ENCODE results near the gene NACC1. TPM values are rescaled to one million over a fixed set of nuclear protein-coding genes. Genes with fewer than 3 reads are reported as not detected.
A peak's percentile ranks its signal among the peaks of the same experiment; 100 is the strongest.
"Not testable (repeated sequence)": the region's sequence is repeated elsewhere in the genome, so short reads cannot be mapped to it uniquely, and the experiment has no call there.

The NACC1 gene
- total RNA-seq, 4 donors from 2014 or later = 31.6 to 54.2 (median 36.5) TPM

GRCh38 chr19:13176345-13176744 lies 58.3 kb downstream of the NACC1 start:
- Histone ChIP-seq H3K4me1 (peaks cover 9 to 28% (median 15%) of the 10 kb centered on the region in 4 donors), H3K4me3 (no peak overlapping the region), H3K9me3 (no peaks in the 10 kb centered on the region), H3K27ac (no peak overlapping the region), H3K36me3 (no peaks in the 10 kb centered on the region), H3K27me3 (no peaks in the 10 kb centered on the region)
- DNase-seq = no peak
- TF ChIP-seq EP300 (IDR thresholded peaks at IDR 0.05; ENCODE audit: low read depth) = no peak
- TF ChIP-seq, protein P1, sequence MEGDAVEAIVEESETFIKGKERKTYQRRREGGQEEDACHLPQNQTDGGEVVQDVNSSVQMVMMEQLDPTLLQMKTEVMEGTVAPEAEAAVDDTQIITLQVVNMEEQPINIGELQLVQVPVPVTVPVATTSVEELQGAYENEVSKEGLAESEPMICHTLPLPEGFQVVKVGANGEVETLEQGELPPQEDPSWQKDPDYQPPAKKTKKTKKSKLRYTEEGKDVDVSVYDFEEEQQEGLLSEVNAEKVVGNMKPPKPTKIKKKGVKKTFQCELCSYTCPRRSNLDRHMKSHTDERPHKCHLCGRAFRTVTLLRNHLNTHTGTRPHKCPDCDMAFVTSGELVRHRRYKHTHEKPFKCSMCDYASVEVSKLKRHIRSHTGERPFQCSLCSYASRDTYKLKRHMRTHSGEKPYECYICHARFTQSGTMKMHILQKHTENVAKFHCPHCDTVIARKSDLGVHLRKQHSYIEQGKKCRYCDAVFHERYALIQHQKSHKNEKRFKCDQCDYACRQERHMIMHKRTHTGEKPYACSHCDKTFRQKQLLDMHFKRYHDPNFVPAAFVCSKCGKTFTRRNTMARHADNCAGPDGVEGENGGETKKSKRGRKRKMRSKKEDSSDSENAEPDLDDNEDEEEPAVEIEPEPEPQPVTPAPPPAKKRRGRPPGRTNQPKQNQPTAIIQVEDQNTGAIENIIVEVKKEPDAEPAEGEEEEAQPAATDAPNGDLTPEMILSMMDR (IDR thresholded peaks at IDR 0.05) = no peak
- TF ChIP-seq POLR2AphosphoS5 (IDR thresholded peaks at IDR 0.05) = no peak
- TF ChIP-seq POLR2A (IDR thresholded peaks at IDR 0.05) = no peak
- intact Hi-C loops (cut with DNase I; ENCODE audit: low total_unique reads) = no loop called here
- in situ Hi-C loops (cut with MboI; ENCODE audit: low pct_ligation_motif_present in 1 of 4, low pct_unique_long_range_greater_than_20kb in 1 of 4, low sequenced_read_pairs in 3 of 4) = no loop called here
- 21 to 52% methylated on average over 2 to 8 of the region's 8 CpGs for WGBS, 2 donors (ENCODE audit: low coverage in 1 of 2)

- intact Hi-C loops (cut with DNase I; ENCODE audit: low total_unique reads); in situ Hi-C loops (cut with MboI; ENCODE audit: low pct_ligation_motif_present in 1 of 4, low pct_unique_long_range_greater_than_20kb in 1 of 4, low sequenced_read_pairs in 3 of 4); H3K4me3 ChIP-seq; H3K36me3 ChIP-seq; H3K27ac ChIP-seq; H3K9me3 ChIP-seq; H3K27me3 ChIP-seq; DNase-seq: not testable (repeated sequence)
- peaks cover 10 to 26% (median 14%) of the 10 kb centered on the region in 4 donors for H3K4me1 ChIP-seq
- WGBS, 2 donors (ENCODE audit: low coverage in 1 of 2) = 95 to 96% methylated on average over 5 of the region's 5 CpGs
Observed at GRCh38 chr19:13177584-13177983, 59.5 kb downstream of the NACC1 start.

DNA sequence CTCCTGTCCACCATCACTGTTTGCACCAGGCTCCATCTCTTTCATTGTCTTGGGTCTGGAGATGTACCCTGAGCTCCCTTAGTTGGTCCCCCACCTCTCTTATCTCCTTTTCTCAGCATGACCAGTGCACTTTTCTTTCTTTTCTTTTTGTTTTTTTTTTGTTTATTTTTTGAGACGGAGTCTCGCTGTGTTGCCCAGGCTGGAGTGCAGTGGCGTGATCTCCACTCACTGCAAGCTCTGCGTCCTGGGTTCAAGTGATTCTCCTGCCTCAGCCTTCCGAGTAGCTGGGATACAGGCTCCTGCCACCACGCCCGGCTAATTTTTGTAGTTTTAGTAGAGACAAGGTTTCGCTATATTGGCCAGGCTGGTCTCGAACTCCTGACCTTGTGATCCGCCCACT lies 60.2 kb downstream of the NACC1 start:
- peaks cover 6 to 19% (median 10%) of the 10 kb centered on the region in 4 donors for H3K4me1 ChIP-seq
- in situ Hi-C loops (cut with MboI; ENCODE audit: low pct_ligation_motif_present in 1 of 4, low pct_unique_long_range_greater_than_20kb in 1 of 4, low sequenced_read_pairs in 3 of 4); H3K36me3 ChIP-seq; H3K27me3 ChIP-seq; H3K9me3 ChIP-seq; H3K4me3 ChIP-seq; intact Hi-C loops (cut with DNase I; ENCODE audit: low total_unique reads); H3K27ac ChIP-seq; DNase-seq: not testable (repeated sequence)
- 95% methylated on average over 10 of the region's 10 CpGs; no CpG with 5 or more reads in 1 of the 2 donors for WGBS, 2 donors (ENCODE audit: low coverage in 1 of 2)

DNA sequence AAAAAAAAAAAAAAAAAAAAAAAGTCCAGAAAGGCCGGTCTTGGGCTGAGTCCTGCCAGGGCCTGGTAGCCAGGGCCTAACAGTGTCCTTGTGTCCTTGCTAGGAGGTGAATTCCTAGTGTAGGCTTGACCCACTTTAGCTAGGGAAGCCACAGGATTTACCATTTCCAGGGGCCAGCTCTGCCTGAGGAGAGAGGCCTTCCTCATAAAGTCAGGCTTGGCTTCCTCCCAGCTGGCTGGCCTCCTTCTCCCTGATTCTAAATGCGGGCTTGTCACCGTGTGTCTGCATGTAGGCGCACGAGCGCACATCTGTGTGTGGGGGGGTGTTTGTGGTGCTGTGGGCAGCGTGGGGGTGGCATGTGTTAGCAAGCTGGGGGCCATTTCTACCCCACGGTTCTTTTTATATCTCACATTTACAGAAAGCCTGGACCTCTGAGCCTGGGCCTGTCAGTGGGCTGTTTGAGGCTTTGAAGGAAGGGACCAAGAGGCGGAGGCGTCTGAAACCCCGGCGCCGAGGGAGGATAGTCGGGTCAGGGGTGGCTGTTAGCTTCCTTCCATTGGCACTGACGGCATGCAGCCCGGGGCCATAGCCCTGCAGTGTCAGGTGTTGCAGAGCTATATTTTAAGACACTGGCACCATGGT lies 63.8 kb downstream of the NACC1 start:
- TF ChIP-seq POLR2A (IDR thresholded peaks at IDR 0.05) = no peak
- TF ChIP-seq EP300 (IDR thresholded peaks at IDR 0.05; ENCODE audit: low read depth) = no peak
- no peak for TF ChIP-seq POLR2AphosphoS5 (IDR thresholded peaks at IDR 0.05)
- TF ChIP-seq, protein P1 (IDR thresholded peaks at IDR 0.05) = no peak
- Histone ChIP-seq H3K36me3 (no peaks in the 10 kb centered on the region), H3K27me3 (no peaks in the 10 kb centered on the region), H3K27ac (peak overlapping the region in 3 of 4 donors; percentile 15 to 41 (median 28)), H3K4me3 (no peak overlapping the region), H3K4me1 (peaks cover 6 to 17% (median 10%) of the 10 kb centered on the region in 4 donors), H3K9me3 (no peaks in the 10 kb centered on the region)
- DNase-seq = peak; percentile 79
- WGBS, 2 donors (ENCODE audit: low coverage in 1 of 2) = 15 to 19% methylated on average over 6 to 16 of the region's 16 CpGs
- in situ Hi-C loops (cut with MboI; ENCODE audit: low pct_ligation_motif_present in 1 of 4, low pct_unique_long_range_greater_than_20kb in 1 of 4, low sequenced_read_pairs in 3 of 4) = no loop called here
- intact Hi-C loops (cut with DNase I; ENCODE audit: low total_unique reads) = no loop called here

GRCh38 chr19:13184926-13185325 lies 66.9 kb downstream of the NACC1 start:
- not testable (repeated sequence) for H3K9me3 ChIP-seq

DNA sequence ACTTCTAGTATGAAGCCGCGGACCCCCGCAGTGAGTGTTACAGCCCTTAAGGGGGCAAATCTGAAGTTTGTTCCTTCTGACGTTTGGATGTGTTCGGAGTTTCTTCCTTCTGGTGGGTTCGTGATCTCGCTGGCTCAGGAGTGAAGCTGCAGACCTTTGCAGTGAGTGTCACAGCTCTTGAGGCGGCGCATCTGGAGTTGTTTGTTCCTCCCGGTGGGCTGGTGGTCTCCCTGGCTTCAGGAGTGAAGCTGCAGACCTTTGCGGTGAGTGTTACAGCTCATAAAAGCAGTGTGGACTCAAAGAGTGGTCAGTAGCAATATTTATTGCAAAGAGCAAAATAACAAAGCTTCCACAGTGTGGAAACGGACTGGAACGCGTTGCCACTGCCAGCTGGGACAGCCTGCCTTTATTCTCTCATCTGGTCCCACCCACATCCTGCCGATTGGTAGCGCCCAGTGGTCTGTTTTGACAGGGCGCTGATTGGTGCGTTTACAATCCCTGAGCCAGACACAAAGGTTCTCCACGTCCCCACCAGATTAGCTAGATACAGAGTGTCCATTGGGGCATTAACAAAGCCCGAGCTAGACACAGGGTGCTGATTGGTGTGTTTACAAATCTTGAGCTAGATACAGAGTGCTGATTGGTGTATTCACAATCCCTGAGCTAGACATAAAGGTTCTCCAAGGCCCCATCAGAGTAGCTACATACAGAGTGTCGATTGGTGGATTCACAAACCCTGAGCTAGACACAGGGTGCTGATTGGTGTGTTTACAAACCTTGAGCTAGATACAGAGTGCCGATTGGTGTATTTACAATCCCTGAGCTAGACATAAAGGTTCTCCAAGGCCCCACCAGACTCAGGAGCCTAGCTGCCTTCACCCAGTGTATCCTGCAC lies 67.9 kb downstream of the NACC1 start:
- in situ Hi-C loops (cut with MboI; ENCODE audit: low pct_ligation_motif_present in 1 of 4, low pct_unique_long_range_greater_than_20kb in 1 of 4, low sequenced_read_pairs in 3 of 4); H3K27ac ChIP-seq; H3K9me3 ChIP-seq; DNase-seq; H3K4me3 ChIP-seq; H3K36me3 ChIP-seq; intact Hi-C loops (cut with DNase I; ENCODE audit: low total_unique reads); H3K27me3 ChIP-seq: not testable (repeated sequence)
- H3K4me1 ChIP-seq = peaks cover 6 to 19% (median 10%) of the 10 kb centered on the region in 4 donors
- WGBS, 2 donors (ENCODE audit: low coverage in 1 of 2) = 84 to 100% methylated on average over 4 to 22 of the region's 22 CpGs

More at GRCh38 chr19:13184926-13185325, 66.9 kb downstream of the NACC1 start:
- H3K27me3 ChIP-seq; H3K36me3 ChIP-seq; intact Hi-C loops (cut with DNase I; ENCODE audit: low total_unique reads); H3K27ac ChIP-seq; H3K4me3 ChIP-seq; in situ Hi-C loops (cut with MboI; ENCODE audit: low pct_ligation_motif_present in 1 of 4, low pct_unique_long_range_greater_than_20kb in 1 of 4, low sequenced_read_pairs in 3 of 4); DNase-seq: not testable (repeated sequence)
- H3K4me1 ChIP-seq = peaks cover 6 to 17% (median 10%) of the 10 kb centered on the region in 4 donors
- 63 to 75% methylated on average over 6 to 21 of the region's 23 CpGs for WGBS, 2 donors (ENCODE audit: low coverage in 1 of 2)

GRCh38 chr19:13186688-13187087 lies 68.6 kb downstream of the NACC1 start:
- H3K27me3 ChIP-seq; H3K27ac ChIP-seq; in situ Hi-C loops (cut with MboI; ENCODE audit: low pct_ligation_motif_present in 1 of 4, low pct_unique_long_range_greater_than_20kb in 1 of 4, low sequenced_read_pairs in 3 of 4); H3K36me3 ChIP-seq; DNase-seq; intact Hi-C loops (cut with DNase I; ENCODE audit: low total_unique reads); H3K4me3 ChIP-seq; H3K9me3 ChIP-seq: not testable (repeated sequence)
- 97% methylated on average over 21 of the region's 38 CpGs; no CpG with 5 or more reads in 1 of the 2 donors for WGBS, 2 donors (ENCODE audit: low coverage in 1 of 2)
- peaks cover 5 to 19% (median 10%) of the 10 kb centered on the region in 4 donors for H3K4me1 ChIP-seq

Data from transverse colon (tissue), 4 donors.